Upper lobe of left lung (tissue), 4 donors: ENCODE measurements around the gene KLHL25.

ENCODE experiments used
- POLR2A ChIP-seq, 4 donors: fragments of 450-650 bp; IDR thresholded peaks; one replicate each; pipeline ENCODE4 v1.5.1; 2016 to 2017; ENCODE audit warnings: antibody characterized with exemption in 4 of 4, mild to moderate bottlenecking in 2 of 4
- TF ChIP-seq, protein P1 (sequence below), 6 experiments: fragments of 450-650 bp in 4 of 6; fragments of 200-600 bp in 2 of 6; sonication (generic) in 2 of 6; IDR thresholded peaks; one replicate each; pipeline ENCODE4 v1.5.1; 2016 to 2019; ENCODE audit warnings: antibody characterized with exemption in 6 of 6

DNA sequence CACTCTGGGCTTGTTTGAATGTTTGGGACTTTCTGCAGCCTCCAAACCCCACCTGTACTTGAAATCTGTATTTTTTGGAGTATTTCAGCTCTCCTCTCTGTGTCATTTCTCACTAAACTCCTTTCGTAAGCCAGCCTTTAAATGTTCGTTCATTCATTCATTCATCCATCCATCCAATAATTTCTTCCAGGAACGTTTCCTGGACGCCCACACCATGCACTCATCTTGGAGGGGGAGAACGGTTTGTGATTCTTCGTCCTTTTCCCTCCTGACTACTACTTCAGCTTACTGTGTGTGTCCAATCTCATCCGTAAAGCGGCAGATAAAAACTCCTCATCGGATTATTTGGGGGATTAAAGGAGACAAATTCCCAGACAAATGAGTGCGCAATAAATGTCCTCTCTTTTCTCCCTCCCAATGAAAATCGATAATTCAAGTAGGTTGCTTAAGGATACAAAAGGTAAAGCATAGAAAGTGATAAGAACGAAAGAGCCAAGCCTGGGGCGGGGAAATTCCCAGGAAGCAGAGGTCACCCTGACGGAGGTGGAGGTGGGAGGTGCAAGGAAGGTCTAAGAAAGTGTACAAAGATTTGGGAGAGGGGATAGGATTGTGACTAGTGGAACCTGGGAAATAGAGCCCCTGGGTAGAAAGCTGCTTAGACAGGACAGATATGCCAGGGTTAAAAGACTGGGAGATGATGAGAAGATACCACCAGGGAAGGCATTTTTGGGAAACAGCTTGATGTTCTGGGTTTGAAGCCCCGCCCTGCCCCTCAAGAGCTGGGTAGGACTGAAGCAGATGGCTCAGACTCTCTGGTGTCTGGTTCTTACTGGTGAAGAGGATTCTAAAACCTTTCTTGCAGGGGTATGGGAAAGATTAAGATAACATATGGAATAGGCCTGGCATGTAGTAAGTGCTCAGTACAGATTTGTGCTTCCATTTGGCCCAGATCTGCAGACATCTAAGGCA lies 896 bp upstream of the KLHL25 start:
- no peak for TF ChIP-seq POLR2A (IDR thresholded peaks at IDR 0.05)
- TF ChIP-seq, protein P1, sequence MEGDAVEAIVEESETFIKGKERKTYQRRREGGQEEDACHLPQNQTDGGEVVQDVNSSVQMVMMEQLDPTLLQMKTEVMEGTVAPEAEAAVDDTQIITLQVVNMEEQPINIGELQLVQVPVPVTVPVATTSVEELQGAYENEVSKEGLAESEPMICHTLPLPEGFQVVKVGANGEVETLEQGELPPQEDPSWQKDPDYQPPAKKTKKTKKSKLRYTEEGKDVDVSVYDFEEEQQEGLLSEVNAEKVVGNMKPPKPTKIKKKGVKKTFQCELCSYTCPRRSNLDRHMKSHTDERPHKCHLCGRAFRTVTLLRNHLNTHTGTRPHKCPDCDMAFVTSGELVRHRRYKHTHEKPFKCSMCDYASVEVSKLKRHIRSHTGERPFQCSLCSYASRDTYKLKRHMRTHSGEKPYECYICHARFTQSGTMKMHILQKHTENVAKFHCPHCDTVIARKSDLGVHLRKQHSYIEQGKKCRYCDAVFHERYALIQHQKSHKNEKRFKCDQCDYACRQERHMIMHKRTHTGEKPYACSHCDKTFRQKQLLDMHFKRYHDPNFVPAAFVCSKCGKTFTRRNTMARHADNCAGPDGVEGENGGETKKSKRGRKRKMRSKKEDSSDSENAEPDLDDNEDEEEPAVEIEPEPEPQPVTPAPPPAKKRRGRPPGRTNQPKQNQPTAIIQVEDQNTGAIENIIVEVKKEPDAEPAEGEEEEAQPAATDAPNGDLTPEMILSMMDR (IDR thresholded peaks at IDR 0.05) = no peak
